K562 (cell line): Measurements from ENCODE around the gene HDLBP. TPM values are rescaled to one million over a fixed set of nuclear protein-coding genes. Genes with fewer than 3 reads are reported as not detected.

Experiments used
- ATAC-seq: fragments of 200-7000 bp; cut with Tn5 transposase; 3 replicates; pipeline ENCODE4 v1.9.1; 2020; ENCODE audit warnings: moderate library complexity
- BruUV-seq: library from RNA; stranded (reverse); fragments of 400-500 nt; replicated peaks from 2 replicates; lab custom pipeline; 2021; lab: Mats Ljungman, UMichigan
- CTCF ChIA-PET: fragments of 300-600 bp; formaldehyde crosslinking; extraction: SDS; loops from one replicate; lab custom pipeline; 2021; ENCODE audit warnings: low intra/inter-chr PET ratio; lab: Yijun Ruan, JAX
- POLR2A ChIA-PET: fragments of 300-600, 350-650 bp; sonication (Branson Sonifier 250); formaldehyde crosslinking; extraction: SDS; loops from one replicate; lab custom pipeline; 2021; ENCODE audit warnings: antibody characterized with exemption, inconsistent platforms; lab: Yijun Ruan, JAX
- DNase-seq, 4 experiments: peaks; one replicate each; pipeline versions ENCODE4 v3.0.0 to v3.0.0-alpha.2; 2011 to 2018; ENCODE audit warnings: low spot score in 3 of 4, mixed read lengths in 3 of 4; ENCODE audit errors: extremely low read depth in 1 of 4
- FAIRE-seq: peaks from 2 replicates; lab custom pipeline; 2011; peaks lifted over from hg19 to GRCh38; lab: Jason Lieb, UNC
- H2AFZ ChIP-seq: 2 replicates; pipeline ENCODE4 v1.6.0; 2011; ENCODE audit warnings: low read depth, low read length, control low read depth, inconsistent platforms
- H3K27ac ChIP-seq: fragments of 200-600 bp; 3 replicates; pipeline ENCODE4 v1.8.0; 2011; ENCODE audit warnings: low read depth, mild to moderate bottlenecking, control low read depth, inconsistent platforms, low read length, moderate library complexity, mixed read lengths; ENCODE audit errors: extremely low read depth
- H3K27me3 ChIP-seq, 2 experiments: fragments of 300-600 bp in 1 of 2; 2 replicates in 1 of 2; 3 replicates in 1 of 2; pipeline versions ENCODE4 v1.6.0 to v1.8.0; 2011; ENCODE audit warnings: inconsistent platforms in 2 of 2, low read length in 2 of 2, mild to moderate bottlenecking in 1 of 2, mixed read lengths in 1 of 2, moderate library complexity in 1 of 2; ENCODE audit not compliant: control insufficient read depth in 2 of 2, insufficient read depth in 2 of 2
- H3K36me3 ChIP-seq: fragments of 300-600 bp; 3 replicates; pipeline ENCODE4 v1.8.0; 2011; ENCODE audit warnings: mild to moderate bottlenecking, low read length, inconsistent platforms; ENCODE audit not compliant: control insufficient read depth, insufficient read depth
- H3K4me1 ChIP-seq, 2 experiments: fragments of 200-600 bp in 1 of 2; replicated peaks in 1 of 2; 2 replicates in 1 of 2; 3 replicates in 1 of 2; pipeline versions ENCODE4 v1.5.1 to v1.8.0; 2011; ENCODE audit warnings: inconsistent platforms in 2 of 2, low read length in 2 of 2, mild to moderate bottlenecking in 1 of 2, mixed read lengths in 1 of 2, moderate library complexity in 1 of 2; ENCODE audit not compliant: control insufficient read depth in 2 of 2, insufficient read depth in 2 of 2
- H3K4me2 ChIP-seq: 2 replicates; pipeline ENCODE4 v1.6.1; 2011; ENCODE audit warnings: low read length, control low read depth, inconsistent platforms, mixed read lengths; ENCODE audit not compliant: insufficient read depth
- H3K4me3 ChIP-seq: fragments of 200-600 bp; sonication (generic), shearing (Covaris generic); 2 replicates; pipeline ENCODE4 v1.5.1; 2016; ENCODE audit warnings: control low read depth, inconsistent platforms
- H3K79me2 ChIP-seq: fragments of 200-600 bp; 3 replicates; pipeline ENCODE4 v1.8.0; 2011; ENCODE audit warnings: low read length, inconsistent platforms; ENCODE audit not compliant: control insufficient read depth, insufficient read depth
- H3K9ac ChIP-seq, 2 experiments: 2 replicates each; pipeline versions ENCODE4 v1.6.0 to v1.6.1; 2011; ENCODE audit warnings: low read depth in 2 of 2, low read length in 2 of 2, control low read depth in 1 of 2, inconsistent platforms in 1 of 2, mild to moderate bottlenecking in 1 of 2, mixed read lengths in 1 of 2; ENCODE audit not compliant: insufficient read depth in 1 of 2
- H3K9me1 ChIP-seq: one replicate; pipeline ENCODE4 v1.6.0; 2011; ENCODE audit warnings: inconsistent platforms, mild to moderate bottlenecking, low read length, moderate library complexity; ENCODE audit not compliant: control insufficient read depth, insufficient read depth
- H3K9me3 ChIP-seq: replicated peaks from 2 replicates; pipeline ENCODE4 v1.5.1; 2011; ENCODE audit warnings: low read depth, low read length, inconsistent platforms; ENCODE audit not compliant: control insufficient read depth, insufficient read depth
- H4K20me1 ChIP-seq: replicated peaks from 2 replicates; pipeline ENCODE4 v1.6.1; 2011; ENCODE audit warnings: low read length, inconsistent platforms, mixed read lengths; ENCODE audit not compliant: control insufficient read depth, insufficient read depth
- ATF7 ChIP-seq: fragments of 450-650 bp; IDR thresholded peaks from 2 replicates; pipeline ENCODE4 v1.7.1; 2014; ENCODE audit warnings: mild to moderate bottlenecking, moderate library complexity
- CEBPB ChIP-seq: fragments of 450-650 bp; IDR thresholded peaks from 2 replicates; pipeline ENCODE4 v1.6.1; 2016; ENCODE audit warnings: missing genetic modification characterization, missing compliant biosample characterization
- CHD4 ChIP-seq: fragments of 200-600 bp; sonication (generic); IDR thresholded peaks from 3 replicates; pipeline ENCODE4 v1.6.1; 2012; ENCODE audit warnings: low read depth, mild to moderate bottlenecking, mixed read lengths, low read length, inconsistent platforms; ENCODE audit not compliant: insufficient read depth, insufficient replicate concordance, poor library complexity, severe bottlenecking
- CXXC5 ChIP-seq: fragments of 250-450 bp; sonication (Bioruptor Pico); IDR thresholded peaks from 2 replicates; pipeline ENCODE4 v1.8.0; 2022; ENCODE audit warnings: inconsistent platforms, mild to moderate bottlenecking, moderate library complexity
- DPF2 ChIP-seq: fragments of 450-650 bp; IDR thresholded peaks from 2 replicates; pipeline ENCODE4 v1.6.1; 2016
- HDAC2 ChIP-seq: fragments of 450-650 bp; IDR thresholded peaks from 2 replicates; pipeline ENCODE4 v1.6.1; 2016; ENCODE audit warnings: mild to moderate bottlenecking
- JUND ChIP-seq, 2 experiments: IDR thresholded peaks; 2 replicates in 1 of 2; 3 replicates in 1 of 2; pipeline ENCODE4 v1.6.1; 2011; ENCODE audit warnings: borderline replicate concordance in 2 of 2, low read depth in 2 of 2, low read length in 2 of 2, improper control_type of control experiment in 1 of 2, missing biosample characterization in 1 of 2, missing genetic modification characterization in 1 of 2, missing genetic modification reagents in 1 of 2
- L3MBTL2 ChIP-seq: fragments of 450-650 bp; IDR thresholded peaks from 2 replicates; pipeline ENCODE4 v1.6.1; 2016; ENCODE audit warnings: mild to moderate bottlenecking, moderate library complexity
- MYC ChIP-seq, 2 experiments: fragments of 250-450 bp in 1 of 2; sonication (Bioruptor Pico) in 1 of 2; IDR thresholded peaks; 2 replicates each; pipeline versions ENCODE4 v1.5.1 to v1.6.1; 2012 to 2021; ENCODE audit warnings: low read depth in 2 of 2, borderline replicate concordance in 1 of 2, improper control_type of control experiment in 1 of 2, low read length in 1 of 2, mild to moderate bottlenecking in 1 of 2, moderate library complexity in 1 of 2
- NR4A1 ChIP-seq, 2 experiments: fragments of 250-450 bp in 1 of 2; fragments of 450-650 bp in 1 of 2; sonication (Bioruptor Pico) in 1 of 2; IDR thresholded peaks; 2 replicates each; pipeline versions ENCODE4 v1.4.0 to v1.6.1; 2016 to 2020; ENCODE audit warnings: mild to moderate bottlenecking in 2 of 2, missing compliant biosample characterization in 1 of 2, missing genetic modification characterization in 1 of 2, moderate library complexity in 1 of 2
- TBL1XR1 ChIP-seq, 2 experiments: IDR thresholded peaks; 2 replicates each; pipeline ENCODE4 v1.6.1; 2012; ENCODE audit warnings: improper control_type of control experiment in 2 of 2, low read length in 2 of 2, mild to moderate bottlenecking in 1 of 2
- WGBS: fragments of 100-300 bp; shearing (Covaris generic); methylation state at CpG from one replicate; pipeline ENCODE4 v1.1.6; 2016; ENCODE audit warnings: low coverage, mixed read lengths; ENCODE audit not compliant: insufficient coverage; ENCODE audit errors: missing lambda C conversion rate; 5-methylcytosine and 5-hydroxymethylcytosine counted together
- in situ Hi-C: fragments of 300-500 bp; cut with MboI; formaldehyde crosslinking; loops from 4 replicates; pipeline ENCODE4 v1.15.0; 2018; ENCODE audit warnings: inconsistent platforms, mixed read lengths
- intact Hi-C: fragments of 100-400 bp; cut with micrococcal nuclease; formaldehyde crosslinking; loops from 2 replicates; pipeline ENCODE4 v1.14.2; 2022
- polyA plus RNA-seq, 8 experiments: library from polyadenylated mRNA; depleted of rRNA in 4 of 8; stranded (reverse) in 5 of 8; unstranded in 3 of 8; fragments of >200 nt; fragmentation: Nextera tagmentation in 2 of 8; fragmentation: Illumina TruSeq in 1 of 8; extraction: Ambion mirVana in 2 of 8; extraction: Trizol in 1 of 8; gene quantifications; 2 replicates each; pipeline versions ENCODE4 v1.2.1 to v1.2.3, GENCODE V29; 2011 to 2014; ENCODE audit warnings: inconsistent platforms in 1 of 8, missing spikeins in 1 of 8
- total RNA-seq, 7 experiments: library from RNA; depleted of rRNA in 6 of 7; stranded (reverse); fragments of >200 nt in 6 of 7; fragmentation: Illumina TruSeq in 2 of 7; extraction: Trizol in 2 of 7; gene quantifications; 2 replicates each; pipeline versions ENCODE4 v1.2.1 to v1.2.3, GENCODE V29; 2011 to 2021; ENCODE audit warnings: low replicate concordance in 1 of 7
- TF ChIP-seq, protein P1 (sequence below), 2 experiments: fragments of 450-650 bp in 1 of 2; sonication (generic) in 1 of 2; formaldehyde crosslinking in 1 of 2; IDR thresholded peaks in 1 of 2; conservative IDR thresholded peaks in 1 of 2; 2 replicates each; pipeline versions ENCODE4 v1.6.1 to v1.8.1; 2016 to 2023; ENCODE audit warnings: mild to moderate bottlenecking in 2 of 2, moderate library complexity in 2 of 2, inconsistent platforms in 1 of 2, missing genetic modification reagents in 1 of 2

HDLBP gene
- total and polyA plus RNA-seq, 9 of the 15 experiments (the other 6 are each of a cell fraction or from before 2014, with no cell fraction given) = 24.4 to 378 (median 146) TPM

DNA sequence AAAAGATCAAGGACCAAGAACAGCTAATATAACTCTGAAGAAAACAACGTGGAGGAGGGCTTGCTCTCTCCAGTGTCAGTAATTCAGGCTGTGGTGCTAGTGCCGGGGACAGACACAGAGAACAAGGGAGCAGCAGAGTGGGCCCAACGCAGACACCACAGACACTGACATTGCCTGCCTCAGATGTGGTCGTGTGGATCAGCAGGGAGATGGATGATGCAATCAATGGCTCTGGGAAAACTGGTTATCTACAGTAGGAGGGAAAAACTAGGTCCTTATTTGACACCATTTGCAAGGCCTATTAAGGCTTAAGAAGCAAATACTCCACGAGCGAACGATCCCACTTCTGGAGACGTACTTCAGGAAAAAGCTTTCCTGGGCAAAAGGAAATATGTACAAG, 36.1 kb downstream of the HDLBP start:
- Histone ChIP-seq H3K4me3 (no peak overlapping the region), H3K79me2 (peaks cover 95% of the 10 kb centered on the region), H3K9me1 (no peaks in the 10 kb centered on the region), H3K9me3 (no peaks in the 10 kb centered on the region), H3K27me3 (no peaks in the 10 kb centered on the region), H3K4me1 (peaks cover 4 to 24% of the 10 kb centered on the region in 2 experiments; a peak in 3 of 5 replicates), H4K20me1 (peaks cover 4% of the 10 kb centered on the region; the same call in 1 of the 2 replicates), H3K36me3 (0 out of 3 replicates have a peak, but pooled peaks cover 6% of the 10 kb centered on the region), H2AFZ (peak overlapping the region; percentile 44; the same call in 1 of the 2 replicates), H3K27ac (peak overlapping the region; percentile 53; the same call in 2 of the 3 replicates), H3K4me2 (peak overlapping the region; percentile 59), H3K9ac (peak overlapping the region; percentile 38 to 41; a peak in 3 of 4 replicates)
- in situ Hi-C loops = no loop called here
- intact Hi-C loops = loop anchor here (5.0 kb wide), 1 partner anchor 38 kb away; the partner anchor contains the start of genes HDLBP and SEPTIN2
- ATAC-seq = peak; percentile 90
- BruUV-seq = no TSS peak
- CTCF ChIA-PET = no interaction called here
- FAIRE-seq = peak; percentile 87
- WGBS = 38% methylated on average over 8 of the region's 8 CpGs
- DNase-seq = peak in 2 of 4 experiments; percentile 18 to 49
- POLR2A ChIA-PET = interaction anchor here (0.6 to 1.5 kb wide), 2 partner anchors 9 to 10 kb away, joined by 3 to 5 read pairs; no protein-coding TSS in a partner anchor
- TF ChIP-seq HDAC2 (peak; percentile 29; the same call in 1 of the 2 replicates), JUND (IDR thresholded peaks at IDR 0.05; ENCODE audit: borderline replicate concordance, low read depth, low read length) (peak; percentile 91), JUND (tag; IDR thresholded peaks at IDR 0.05; ENCODE audit: borderline replicate concordance, low read depth, low read length) (peak; percentile 76; the same call in 2 of the 3 replicates), NR4A1 (CRISPR knock-in tag; IDR thresholded peaks at IDR 0.05) (no peak), NR4A1 (tag; IDR thresholded peaks at IDR 0.05) (peak; percentile 67; the same call in 1 of the 2 replicates), CEBPB (tag) (peak; percentile 96), ATF7 (peak; percentile 83), CHD4 (no peak), DPF2 (peak; percentile 50; the same call in 1 of the 2 replicates), L3MBTL2 (peak; percentile 80), TBL1XR1 (IDR thresholded peaks at IDR 0.05; ENCODE audit: low read length in 2 of 2) (no peak), MYC (IDR thresholded peaks at IDR 0.05; ENCODE audit: low read depth, low read length) (peak; percentile 73), MYC (CRISPR knock-in tag; IDR thresholded peaks at IDR 0.05; ENCODE audit: borderline replicate concordance, low read depth) (no peak), CXXC5 (0 out of 2 replicates have a peak, but pooled peaks have one; percentile 47)
- TF ChIP-seq, protein P1, sequence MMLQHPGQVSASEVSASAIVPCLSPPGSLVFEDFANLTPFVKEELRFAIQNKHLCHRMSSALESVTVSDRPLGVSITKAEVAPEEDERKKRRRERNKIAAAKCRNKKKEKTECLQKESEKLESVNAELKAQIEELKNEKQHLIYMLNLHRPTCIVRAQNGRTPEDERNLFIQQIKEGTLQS (IDR thresholded peaks at IDR 0.05) = peak; percentile 98
- TF ChIP-seq, protein P1 (CRISPR knock-in tag; conservative IDR thresholded peaks at IDR 0.05) = no peak
